HCT116 (cell line): ENCODE data around the gene CTBP2.

Experiments used
- CEBPB ChIP-seq: IDR thresholded peaks from 2 replicates; pipeline ENCODE4 v1.6.1; 2012; ENCODE audit warnings: low read depth
- EZH2 ChIP-seq: fragments of 200-600 bp; sonication (generic); IDR thresholded peaks from 2 replicates; pipeline ENCODE4 v1.6.1; 2017; ENCODE audit warnings: antibody characterized with exemption, mixed run types
- EZH2phosphoT487 ChIP-seq: fragments of 200-600 bp; IDR thresholded peaks from 2 replicates; pipeline ENCODE4 v1.6.1; 2018; ENCODE audit warnings: antibody characterized with exemption, borderline replicate concordance
- FOSL1 ChIP-seq: IDR thresholded peaks from 2 replicates; pipeline ENCODE4 v1.6.1; 2012; ENCODE audit warnings: low read depth
- JUND ChIP-seq: IDR thresholded peaks from 2 replicates; pipeline ENCODE4 v1.6.1; 2012
- POLR2A ChIP-seq: IDR thresholded peaks from 2 replicates; pipeline ENCODE4 v1.7.0; 2011; ENCODE audit warnings: borderline replicate concordance; ENCODE audit not compliant: insufficient read depth, insufficient read length; ENCODE audit errors: extremely low read depth
- POLR2AphosphoS5 ChIP-seq: IDR thresholded peaks from 2 replicates; pipeline ENCODE4 v1.6.1; 2011; ENCODE audit warnings: mild to moderate bottlenecking, low read depth, low read length, moderate library complexity
- RAD21 ChIP-seq: IDR thresholded peaks from 2 replicates; pipeline ENCODE4 v1.6.1; 2012; ENCODE audit warnings: low read depth, mild to moderate bottlenecking
- TCF7L2 ChIP-seq: IDR thresholded peaks from 2 replicates; pipeline ENCODE4 v1.7.0; 2011; ENCODE audit warnings: borderline replicate concordance, inconsistent platforms; ENCODE audit not compliant: insufficient read depth, insufficient read length; ENCODE audit errors: extremely low read depth
- ZFX ChIP-seq: fragments of 450-650 bp; IDR thresholded peaks from 2 replicates; pipeline ENCODE4 v1.6.1; 2017
- TF ChIP-seq, protein P1 (sequence below): IDR thresholded peaks from 2 replicates; pipeline ENCODE4 v1.6.1; 2012
- TF ChIP-seq, protein P2 (sequence below): IDR thresholded peaks from 2 replicates; pipeline ENCODE4 v1.6.1; 2012
- TF ChIP-seq, protein P3 (sequence below), 3 experiments: fragments of 200-600 bp in 1 of 3; sonication (generic) in 1 of 3; IDR thresholded peaks in 2 of 3; conservative IDR thresholded peaks in 1 of 3; 2 replicates each; pipeline ENCODE4 v1.5.1; 2012 to 2017; ENCODE audit warnings: low read depth in 2 of 3, low read length in 2 of 3, antibody characterized with exemption in 1 of 3, borderline replicate concordance in 1 of 3, control low read depth in 1 of 3, mild to moderate bottlenecking in 1 of 3, mixed read lengths in 1 of 3, mixed run types in 1 of 3, moderate library complexity in 1 of 3; ENCODE audit not compliant: insufficient read depth in 1 of 3

DNA sequence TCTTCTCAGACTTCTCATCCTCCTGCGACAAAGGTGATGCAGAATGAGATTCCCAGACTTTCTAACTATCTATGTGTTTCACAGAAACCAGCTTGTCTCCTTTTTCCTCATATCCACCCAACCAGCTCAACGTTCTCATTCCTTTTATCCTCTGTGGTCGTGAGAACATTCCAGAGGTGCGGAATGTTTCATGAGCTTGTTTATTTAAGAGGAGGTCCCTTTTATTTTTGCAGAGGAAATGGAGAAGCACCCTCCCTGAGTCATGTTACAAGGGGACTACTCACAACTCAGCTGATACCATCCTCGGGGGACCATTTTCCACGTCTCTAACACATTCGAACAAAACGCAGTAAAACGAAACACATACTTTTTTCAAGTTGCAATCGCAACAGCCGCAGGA, 125.2 kb downstream of the CTBP2 start:
- TF ChIP-seq, protein P1, sequence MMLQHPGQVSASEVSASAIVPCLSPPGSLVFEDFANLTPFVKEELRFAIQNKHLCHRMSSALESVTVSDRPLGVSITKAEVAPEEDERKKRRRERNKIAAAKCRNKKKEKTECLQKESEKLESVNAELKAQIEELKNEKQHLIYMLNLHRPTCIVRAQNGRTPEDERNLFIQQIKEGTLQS: no peak
- TF ChIP-seq, protein P2, sequence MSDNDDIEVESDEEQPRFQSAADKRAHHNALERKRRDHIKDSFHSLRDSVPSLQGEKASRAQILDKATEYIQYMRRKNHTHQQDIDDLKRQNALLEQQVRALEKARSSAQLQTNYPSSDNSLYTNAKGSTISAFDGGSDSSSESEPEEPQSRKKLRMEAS: no peak
- 0 out of 2 replicates have a peak, but pooled peaks have one; percentile 17 for TF ChIP-seq POLR2AphosphoS5
- TF ChIP-seq, protein P3, sequence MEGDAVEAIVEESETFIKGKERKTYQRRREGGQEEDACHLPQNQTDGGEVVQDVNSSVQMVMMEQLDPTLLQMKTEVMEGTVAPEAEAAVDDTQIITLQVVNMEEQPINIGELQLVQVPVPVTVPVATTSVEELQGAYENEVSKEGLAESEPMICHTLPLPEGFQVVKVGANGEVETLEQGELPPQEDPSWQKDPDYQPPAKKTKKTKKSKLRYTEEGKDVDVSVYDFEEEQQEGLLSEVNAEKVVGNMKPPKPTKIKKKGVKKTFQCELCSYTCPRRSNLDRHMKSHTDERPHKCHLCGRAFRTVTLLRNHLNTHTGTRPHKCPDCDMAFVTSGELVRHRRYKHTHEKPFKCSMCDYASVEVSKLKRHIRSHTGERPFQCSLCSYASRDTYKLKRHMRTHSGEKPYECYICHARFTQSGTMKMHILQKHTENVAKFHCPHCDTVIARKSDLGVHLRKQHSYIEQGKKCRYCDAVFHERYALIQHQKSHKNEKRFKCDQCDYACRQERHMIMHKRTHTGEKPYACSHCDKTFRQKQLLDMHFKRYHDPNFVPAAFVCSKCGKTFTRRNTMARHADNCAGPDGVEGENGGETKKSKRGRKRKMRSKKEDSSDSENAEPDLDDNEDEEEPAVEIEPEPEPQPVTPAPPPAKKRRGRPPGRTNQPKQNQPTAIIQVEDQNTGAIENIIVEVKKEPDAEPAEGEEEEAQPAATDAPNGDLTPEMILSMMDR (IDR thresholded peaks at IDR 0.05 in 2 of 3, conservative IDR thresholded peaks at IDR 0.05 in 1 of 3; ENCODE audit: borderline replicate concordance in 1 of 3, insufficient read depth in 1 of 3, low read depth in 2 of 3, low read length in 2 of 3): no peak
- no peak for TF ChIP-seq POLR2A
- TF ChIP-seq ZFX: no peak
- TF ChIP-seq TCF7L2: no peak
- no peak for TF ChIP-seq EZH2
- TF ChIP-seq FOSL1: no peak
- no peak for TF ChIP-seq EZH2phosphoT487
- TF ChIP-seq CEBPB: no peak
- TF ChIP-seq RAD21: no peak
- no peak for TF ChIP-seq JUND
